ENCODE measurements around the gene LMOD1. TPM values are rescaled to one million over a fixed set of nuclear protein-coding genes. Genes with fewer than 3 reads are reported as not detected.

The LMOD1 gene
- polyA plus RNA-seq, 1 of the 3 experiments (the other 2 are of a cell fraction) = 2.7 TPM

DNA sequence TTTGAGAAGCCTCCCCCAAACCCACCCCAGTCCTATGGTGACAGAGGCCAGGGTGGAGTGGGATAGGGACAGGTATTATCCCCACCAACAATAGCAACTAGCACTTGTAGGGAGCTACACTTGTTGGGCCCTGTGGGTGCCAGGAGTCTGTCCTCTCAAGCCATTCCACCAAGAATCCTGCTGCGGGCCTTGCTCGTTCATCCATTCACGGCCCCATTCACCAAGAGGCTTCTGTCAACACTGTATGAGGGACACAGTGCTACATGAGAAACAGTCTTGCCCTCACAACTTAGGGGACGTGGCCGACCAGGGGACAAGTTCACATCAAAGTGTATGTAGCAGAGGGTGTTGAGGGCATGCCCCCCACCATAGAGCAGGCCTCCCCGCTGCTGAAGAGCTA, 38.7 kb downstream of the LMOD1 start:
- 96% methylated on average over 6 of the region's 6 CpGs for WGBS (ENCODE audit: low lambda C conversion rate)
- CTCF ChIA-PET = interaction anchor here (0.6 to 7.5 kb wide), 7 partner anchors 10 to 101 kb away, joined by 3 to 87 read pairs (median 3); no protein-coding TSS in a partner anchor

DNA sequence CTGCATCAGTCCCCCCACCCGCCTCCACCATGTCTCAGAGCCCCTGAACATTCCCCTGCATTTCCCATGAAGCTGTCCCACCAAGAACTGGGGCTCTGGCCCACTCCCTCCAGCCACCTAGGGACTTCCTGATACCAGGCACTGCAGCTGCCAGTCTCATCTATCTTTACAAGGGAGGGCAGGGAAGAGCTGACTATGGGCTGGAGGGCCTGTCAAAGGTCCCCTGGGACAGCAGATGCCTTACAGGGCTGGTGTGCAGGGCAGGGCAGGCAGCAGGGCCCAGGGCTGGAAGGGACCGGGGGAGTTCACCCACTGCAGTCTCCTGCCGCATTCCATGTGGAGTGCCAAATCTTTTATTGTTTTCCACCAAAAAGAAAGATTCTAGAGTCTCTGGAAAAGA, 40.0 kb downstream of the LMOD1 start:
- no peak overlapping the region for H3K4me3 ChIP-seq (ENCODE audit: low read depth in 2 of 2, low read length in 1 of 2)
- peaks cover 7% of the 10 kb centered on the region for H3F3A ChIP-seq (replicated peaks; ENCODE audit: insufficient read depth)
- no peaks in the 10 kb centered on the region for H3K27me3 ChIP-seq (ENCODE audit: insufficient read depth)
- POLR2A ChIA-PET = no interaction called here
- no peak overlapping the region for H3K4me2 ChIP-seq
- H3K27ac ChIP-seq (ENCODE audit: low read depth in 2 of 2, low read length in 1 of 2) = no peak overlapping the region
- DNase-seq = no peak
- no peak overlapping the region for H2AFZ ChIP-seq (ENCODE audit: low read depth)
- no peaks in the 10 kb centered on the region for H4K20me1 ChIP-seq (ENCODE audit: insufficient read depth)
- no peaks in the 10 kb centered on the region for H3K36me3 ChIP-seq (replicated peaks in 1 of 2; ENCODE audit: control insufficient read depth in 1 of 2, insufficient read depth in 2 of 2, low read length in 1 of 2)
- TF ChIP-seq POLR2AphosphoS5 (IDR thresholded peaks at IDR 0.05; ENCODE audit: low read depth, low read length) (no peak), GATA2 (CRISPR knock-in tag; IDR thresholded peaks at IDR 0.05) (no peak), JUND (IDR thresholded peaks at IDR 0.05) (no peak), FOXM1 (IDR thresholded peaks at IDR 0.05; ENCODE audit: low read depth) (no peak), TEAD4 (IDR thresholded peaks at IDR 0.05; ENCODE audit: borderline replicate concordance, insufficient read depth) (no peak), MXI1 (IDR thresholded peaks at IDR 0.05; ENCODE audit: low read depth, low read length) (no peak), GABPA (IDR thresholded peaks at IDR 0.05; ENCODE audit: low read depth) (no peak), ELF1 (IDR thresholded peaks at IDR 0.05) (no peak), MEF2A (IDR thresholded peaks at IDR 0.05; ENCODE audit: borderline replicate concordance, low read depth) (no peak), SMC3 (IDR thresholded peaks at IDR 0.05; ENCODE audit: low read depth, low read length) (no peak), RFX5 (IDR thresholded peaks at IDR 0.05; ENCODE audit: low read length) (no peak), EP300 (IDR thresholded peaks at IDR 0.05; ENCODE audit: borderline replicate concordance in 1 of 2, low read depth in 1 of 2, low read length in 1 of 2) (no peak)
- TF ChIP-seq, protein P1, sequence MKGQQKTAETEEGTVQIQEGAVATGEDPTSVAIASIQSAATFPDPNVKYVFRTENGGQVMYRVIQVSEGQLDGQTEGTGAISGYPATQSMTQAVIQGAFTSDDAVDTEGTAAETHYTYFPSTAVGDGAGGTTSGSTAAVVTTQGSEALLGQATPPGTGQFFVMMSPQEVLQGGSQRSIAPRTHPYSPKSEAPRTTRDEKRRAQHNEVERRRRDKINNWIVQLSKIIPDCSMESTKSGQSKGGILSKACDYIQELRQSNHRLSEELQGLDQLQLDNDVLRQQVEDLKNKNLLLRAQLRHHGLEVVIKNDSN (IDR thresholded peaks at IDR 0.05; ENCODE audit: borderline replicate concordance, low read depth) = no peak
- peaks cover 5 to 33% of the 10 kb centered on the region in 2 experiments; a peak in 3 of 4 replicates for H3K4me1 ChIP-seq (ENCODE audit: control insufficient read depth in 1 of 2, insufficient read depth in 2 of 2, low read depth in 1 of 2, low read length in 1 of 2)
- no peak overlapping the region for H3K9ac ChIP-seq
- 88% methylated on average over 2 of the region's 3 CpGs for WGBS (ENCODE audit: low lambda C conversion rate)
- H3K9me3 ChIP-seq = no peaks in the 10 kb centered on the region
- H3K9me2 ChIP-seq = no peaks in the 10 kb centered on the region
- CTCF ChIA-PET = interaction anchor here (0.9 to 7.5 kb wide), 5 partner anchors 10 to 102 kb away, joined by 3 to 87 read pairs (median 4); no protein-coding TSS in a partner anchor
- no peaks in the 10 kb centered on the region for H3K79me2 ChIP-seq (ENCODE audit: insufficient read depth)

More for the DNA sequence above, 38.7 kb downstream of the LMOD1 start:
- Histone ChIP-seq H2AFZ (ENCODE audit: low read depth) (no peak overlapping the region), H3K4me2 (no peak overlapping the region), H3K9me3 (no peaks in the 10 kb centered on the region), H3K4me1 (ENCODE audit: control insufficient read depth in 1 of 2, insufficient read depth in 2 of 2, low read depth in 1 of 2, low read length in 1 of 2) (peaks cover 5 to 30% of the 10 kb centered on the region in 2 experiments; a peak in 3 of 4 replicates), H3K79me2 (ENCODE audit: insufficient read depth) (no peaks in the 10 kb centered on the region), H3K9me2 (no peaks in the 10 kb centered on the region), H3F3A (replicated peaks; ENCODE audit: insufficient read depth) (peaks cover 7% of the 10 kb centered on the region), H3K27ac (ENCODE audit: low read depth in 2 of 2, low read length in 1 of 2) (no peak overlapping the region), H3K36me3 (replicated peaks in 1 of 2; ENCODE audit: control insufficient read depth in 1 of 2, insufficient read depth in 2 of 2, low read length in 1 of 2) (no peaks in the 10 kb centered on the region), H4K20me1 (ENCODE audit: insufficient read depth) (no peaks in the 10 kb centered on the region), H3K9ac (no peak overlapping the region), H3K27me3 (ENCODE audit: insufficient read depth) (no peaks in the 10 kb centered on the region), H3K4me3 (ENCODE audit: low read depth in 2 of 2, low read length in 1 of 2) (no peak overlapping the region)
- POLR2A ChIA-PET = no interaction called here
- no peak for DNase-seq
- TF ChIP-seq, protein P2, sequence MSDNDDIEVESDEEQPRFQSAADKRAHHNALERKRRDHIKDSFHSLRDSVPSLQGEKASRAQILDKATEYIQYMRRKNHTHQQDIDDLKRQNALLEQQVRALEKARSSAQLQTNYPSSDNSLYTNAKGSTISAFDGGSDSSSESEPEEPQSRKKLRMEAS (IDR thresholded peaks at IDR 0.05; ENCODE audit: low read depth) = no peak
- no peak for TF ChIP-seq FOXJ3 (CRISPR knock-in tag; IDR thresholded peaks at IDR 0.05)
- no peak for TF ChIP-seq GABPA (IDR thresholded peaks at IDR 0.05; ENCODE audit: low read depth)
- TF ChIP-seq RXRA (IDR thresholded peaks at IDR 0.05; ENCODE audit: borderline replicate concordance, low read depth) = no peak
- no peak for TF ChIP-seq FOSL2 (IDR thresholded peaks at IDR 0.05; ENCODE audit: borderline replicate concordance, low read depth)
- TF ChIP-seq POLR2AphosphoS5 (IDR thresholded peaks at IDR 0.05; ENCODE audit: low read depth, low read length) = no peak
- TF ChIP-seq EP300 (IDR thresholded peaks at IDR 0.05; ENCODE audit: borderline replicate concordance in 1 of 2, low read depth in 1 of 2, low read length in 1 of 2) = no peak
- no peak for TF ChIP-seq CHD2 (IDR thresholded peaks at IDR 0.05; ENCODE audit: low read length, partially characterized antibody)
- TF ChIP-seq, protein P3, sequence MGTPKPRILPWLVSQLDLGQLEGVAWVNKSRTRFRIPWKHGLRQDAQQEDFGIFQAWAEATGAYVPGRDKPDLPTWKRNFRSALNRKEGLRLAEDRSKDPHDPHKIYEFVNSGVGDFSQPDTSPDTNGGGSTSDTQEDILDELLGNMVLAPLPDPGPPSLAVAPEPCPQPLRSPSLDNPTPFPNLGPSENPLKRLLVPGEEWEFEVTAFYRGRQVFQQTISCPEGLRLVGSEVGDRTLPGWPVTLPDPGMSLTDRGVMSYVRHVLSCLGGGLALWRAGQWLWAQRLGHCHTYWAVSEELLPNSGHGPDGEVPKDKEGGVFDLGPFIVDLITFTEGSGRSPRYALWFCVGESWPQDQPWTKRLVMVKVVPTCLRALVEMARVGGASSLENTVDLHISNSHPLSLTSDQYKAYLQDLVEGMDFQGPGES (IDR thresholded peaks at IDR 0.05; ENCODE audit: low read depth, low read length) = no peak
- TF ChIP-seq MXI1 (IDR thresholded peaks at IDR 0.05; ENCODE audit: low read depth, low read length) = no peak
- no peak for TF ChIP-seq TAF1 (IDR thresholded peaks at IDR 0.05; ENCODE audit: borderline replicate concordance, low read depth, low read length)
